ENCODE results near the gene TRAPPC10.

TRAPPC10 gene

DNA sequence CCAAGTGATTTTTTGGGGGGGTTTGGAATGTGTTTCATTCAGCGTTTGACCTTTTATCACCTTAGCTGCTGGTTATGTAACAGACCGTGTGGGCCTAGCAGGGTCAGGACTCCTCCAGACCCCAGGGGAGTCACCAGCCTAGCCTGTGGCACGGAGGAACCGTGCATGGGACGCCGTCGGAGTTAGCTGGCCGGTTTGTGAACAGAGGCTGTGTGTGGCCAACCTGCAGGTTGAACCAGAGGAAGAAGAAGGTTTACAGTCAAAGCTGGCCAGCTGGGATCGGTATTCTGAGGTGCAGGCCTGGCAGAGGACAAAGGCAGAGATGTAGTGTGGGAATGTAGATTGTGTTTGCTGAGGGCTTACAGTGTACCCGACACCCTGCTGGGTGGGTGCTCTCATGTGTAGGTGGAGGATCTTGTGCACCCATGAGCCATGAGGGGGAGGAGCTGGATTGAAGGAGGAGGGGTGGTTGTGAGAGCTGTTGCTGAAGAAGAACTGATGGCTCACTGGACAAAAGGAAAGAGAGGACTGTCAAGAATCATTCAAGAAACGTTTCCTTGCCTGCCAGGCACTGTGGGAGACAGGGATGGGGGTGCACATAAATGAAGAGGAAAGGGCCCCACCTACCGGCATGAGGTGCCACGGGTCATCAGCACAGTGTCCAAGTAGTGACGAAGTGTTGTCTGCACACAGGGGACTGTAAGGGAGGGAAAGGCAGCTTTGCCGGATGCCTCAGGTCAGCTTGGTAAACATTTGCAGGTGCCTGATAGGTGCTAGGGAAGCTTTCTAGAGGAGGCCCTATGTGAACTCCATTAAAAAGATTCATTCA lies 55.1 kb downstream of the TRAPPC10 start:
- TF ChIP-seq GABPA (IDR thresholded peaks at IDR 0.05; ENCODE audit: low read depth) (no peak), SPI1 (IDR thresholded peaks at IDR 0.05; ENCODE audit: borderline replicate concordance, low read depth) (no peak), POLR2AphosphoS5 (IDR thresholded peaks at IDR 0.05; ENCODE audit: low read depth) (no peak)
- TF ChIP-seq, protein P1, sequence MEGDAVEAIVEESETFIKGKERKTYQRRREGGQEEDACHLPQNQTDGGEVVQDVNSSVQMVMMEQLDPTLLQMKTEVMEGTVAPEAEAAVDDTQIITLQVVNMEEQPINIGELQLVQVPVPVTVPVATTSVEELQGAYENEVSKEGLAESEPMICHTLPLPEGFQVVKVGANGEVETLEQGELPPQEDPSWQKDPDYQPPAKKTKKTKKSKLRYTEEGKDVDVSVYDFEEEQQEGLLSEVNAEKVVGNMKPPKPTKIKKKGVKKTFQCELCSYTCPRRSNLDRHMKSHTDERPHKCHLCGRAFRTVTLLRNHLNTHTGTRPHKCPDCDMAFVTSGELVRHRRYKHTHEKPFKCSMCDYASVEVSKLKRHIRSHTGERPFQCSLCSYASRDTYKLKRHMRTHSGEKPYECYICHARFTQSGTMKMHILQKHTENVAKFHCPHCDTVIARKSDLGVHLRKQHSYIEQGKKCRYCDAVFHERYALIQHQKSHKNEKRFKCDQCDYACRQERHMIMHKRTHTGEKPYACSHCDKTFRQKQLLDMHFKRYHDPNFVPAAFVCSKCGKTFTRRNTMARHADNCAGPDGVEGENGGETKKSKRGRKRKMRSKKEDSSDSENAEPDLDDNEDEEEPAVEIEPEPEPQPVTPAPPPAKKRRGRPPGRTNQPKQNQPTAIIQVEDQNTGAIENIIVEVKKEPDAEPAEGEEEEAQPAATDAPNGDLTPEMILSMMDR (IDR thresholded peaks at IDR 0.05; ENCODE audit: insufficient read depth, low read length): no peak
- TF ChIP-seq, protein P2, sequence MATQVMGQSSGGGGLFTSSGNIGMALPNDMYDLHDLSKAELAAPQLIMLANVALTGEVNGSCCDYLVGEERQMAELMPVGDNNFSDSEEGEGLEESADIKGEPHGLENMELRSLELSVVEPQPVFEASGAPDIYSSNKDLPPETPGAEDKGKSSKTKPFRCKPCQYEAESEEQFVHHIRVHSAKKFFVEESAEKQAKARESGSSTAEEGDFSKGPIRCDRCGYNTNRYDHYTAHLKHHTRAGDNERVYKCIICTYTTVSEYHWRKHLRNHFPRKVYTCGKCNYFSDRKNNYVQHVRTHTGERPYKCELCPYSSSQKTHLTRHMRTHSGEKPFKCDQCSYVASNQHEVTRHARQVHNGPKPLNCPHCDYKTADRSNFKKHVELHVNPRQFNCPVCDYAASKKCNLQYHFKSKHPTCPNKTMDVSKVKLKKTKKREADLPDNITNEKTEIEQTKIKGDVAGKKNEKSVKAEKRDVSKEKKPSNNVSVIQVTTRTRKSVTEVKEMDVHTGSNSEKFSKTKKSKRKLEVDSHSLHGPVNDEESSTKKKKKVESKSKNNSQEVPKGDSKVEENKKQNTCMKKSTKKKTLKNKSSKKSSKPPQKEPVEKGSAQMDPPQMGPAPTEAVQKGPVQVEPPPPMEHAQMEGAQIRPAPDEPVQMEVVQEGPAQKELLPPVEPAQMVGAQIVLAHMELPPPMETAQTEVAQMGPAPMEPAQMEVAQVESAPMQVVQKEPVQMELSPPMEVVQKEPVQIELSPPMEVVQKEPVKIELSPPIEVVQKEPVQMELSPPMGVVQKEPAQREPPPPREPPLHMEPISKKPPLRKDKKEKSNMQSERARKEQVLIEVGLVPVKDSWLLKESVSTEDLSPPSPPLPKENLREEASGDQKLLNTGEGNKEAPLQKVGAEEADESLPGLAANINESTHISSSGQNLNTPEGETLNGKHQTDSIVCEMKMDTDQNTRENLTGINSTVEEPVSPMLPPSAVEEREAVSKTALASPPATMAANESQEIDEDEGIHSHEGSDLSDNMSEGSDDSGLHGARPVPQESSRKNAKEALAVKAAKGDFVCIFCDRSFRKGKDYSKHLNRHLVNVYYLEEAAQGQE (IDR thresholded peaks at IDR 0.05; ENCODE audit: insufficient replicate concordance, low read depth): no peak
- Histone ChIP-seq H3K4me3 (replicated peaks; ENCODE audit: insufficient read depth, low read length) (no peak overlapping the region), H3K27ac (replicated peaks) (no peak overlapping the region), H3K27me3 (ENCODE audit: insufficient read depth, poor library complexity, severe bottlenecking) (no peaks in the 10 kb centered on the region)
- no peak for DNase-seq (ENCODE audit: low read depth in 1 of 2, low spot score in 1 of 2)

DNA sequence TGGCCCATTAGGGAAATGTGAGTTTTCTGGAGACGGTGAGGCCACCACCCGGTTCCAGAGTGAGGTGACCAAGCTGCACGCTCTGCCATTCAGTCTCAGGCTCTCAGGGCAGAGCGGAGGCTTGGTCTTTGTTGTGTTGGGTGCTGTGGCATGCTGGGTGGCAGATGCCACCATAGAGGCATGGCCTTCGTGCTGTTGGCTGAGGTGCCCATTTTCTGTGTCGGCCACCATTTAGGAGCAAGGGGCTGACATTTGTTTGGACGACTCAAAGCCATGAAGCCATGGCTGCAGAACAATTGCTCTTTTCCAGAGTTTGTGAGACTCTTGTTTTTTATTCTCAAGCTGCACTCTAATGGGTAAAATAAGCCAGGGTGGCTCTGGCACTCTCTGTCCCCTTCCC lies 58.3 kb downstream of the TRAPPC10 start:
- TF ChIP-seq POLR2AphosphoS5 (IDR thresholded peaks at IDR 0.05; ENCODE audit: low read depth) (no peak), GABPA (IDR thresholded peaks at IDR 0.05; ENCODE audit: low read depth) (no peak)
- TF ChIP-seq, protein P2 (IDR thresholded peaks at IDR 0.05; ENCODE audit: insufficient replicate concordance, low read depth): no peak
- TF ChIP-seq, protein P1 (IDR thresholded peaks at IDR 0.05; ENCODE audit: insufficient read depth, low read length): no peak
- no peak for DNase-seq (ENCODE audit: low read depth in 1 of 2, low spot score in 1 of 2)

DNA sequence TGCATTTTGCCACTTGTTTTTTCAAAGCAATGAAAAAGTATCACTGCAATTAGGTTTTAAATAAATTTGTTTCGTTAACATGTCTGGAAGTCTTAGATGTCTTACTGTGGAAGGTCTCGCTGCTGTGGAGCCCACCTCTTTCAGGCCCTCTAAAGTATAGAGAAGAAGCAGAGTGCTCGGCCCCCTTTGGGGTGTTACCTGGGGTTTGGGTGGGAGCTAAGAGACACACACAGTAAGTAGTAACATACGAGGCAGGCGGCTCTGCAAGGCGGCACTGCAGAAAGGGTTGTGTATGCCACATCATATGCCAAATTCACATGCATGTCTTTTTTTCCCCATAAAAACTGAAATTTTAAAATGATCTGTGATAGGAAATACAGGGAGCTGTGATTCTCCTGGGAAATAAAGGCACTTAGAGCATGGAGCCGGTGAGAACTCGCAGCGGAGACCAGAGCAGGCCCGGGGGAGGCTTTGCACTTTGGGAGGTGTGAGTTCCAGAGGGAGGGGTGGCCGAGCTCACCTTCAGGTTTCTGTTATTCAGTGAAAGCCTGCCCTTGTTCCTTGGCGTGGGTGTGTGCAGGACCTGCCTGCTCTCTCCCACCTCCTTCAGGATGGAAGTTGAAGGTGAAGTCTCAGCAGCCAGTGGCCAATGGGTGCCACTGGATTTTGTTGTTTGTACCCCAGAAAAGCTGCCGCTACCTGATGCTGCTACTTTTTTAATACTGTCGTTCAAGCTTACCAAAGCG lies 59.4 kb downstream of the TRAPPC10 start:
- no peaks in the 10 kb centered on the region for H3K27me3 ChIP-seq (ENCODE audit: insufficient read depth, poor library complexity, severe bottlenecking)
- no peak overlapping the region for H3K4me3 ChIP-seq (replicated peaks; ENCODE audit: insufficient read depth, low read length)
- no peak overlapping the region for H3K27ac ChIP-seq (replicated peaks)
- TF ChIP-seq GABPA (IDR thresholded peaks at IDR 0.05; ENCODE audit: low read depth) (no peak), SPI1 (IDR thresholded peaks at IDR 0.05; ENCODE audit: borderline replicate concordance, low read depth) (no peak), POLR2AphosphoS5 (IDR thresholded peaks at IDR 0.05; ENCODE audit: low read depth) (no peak)
- TF ChIP-seq, protein P1 (IDR thresholded peaks at IDR 0.05; ENCODE audit: insufficient read depth, low read length): no peak
- TF ChIP-seq, protein P2 (IDR thresholded peaks at IDR 0.05; ENCODE audit: insufficient replicate concordance, low read depth): no peak
- no peak for DNase-seq (ENCODE audit: low read depth in 1 of 2, low spot score in 1 of 2)

More for the DNA sequence above, 58.3 kb downstream of the TRAPPC10 start:
- H3K4me3 ChIP-seq (replicated peaks; ENCODE audit: insufficient read depth, low read length): no peak overlapping the region
- H3K27me3 ChIP-seq (ENCODE audit: insufficient read depth, poor library complexity, severe bottlenecking): no peaks in the 10 kb centered on the region
- H3K27ac ChIP-seq (replicated peaks): no peak overlapping the region
